GM12878 (cell line): ENCODE data around the gene TTYH1. TPM values are rescaled to one million over a fixed set of nuclear protein-coding genes. Genes with fewer than 3 reads are reported as not detected.

Experiments
- ATAC-seq: fragments of 200-7000 bp; cut with Tn5 transposase; 3 replicates; pipeline ENCODE4 v1.9.1; 2020; ENCODE audit warnings: mild to moderate bottlenecking, moderate library complexity
- BruUV-seq: library from RNA; stranded (reverse); fragments of 400-500 nt; replicated peaks from 2 replicates; lab custom pipeline; 2021; lab: Mats Ljungman, UMichigan
- CTCF ChIA-PET: fragments of 300-600 bp; sonication (Branson Sonifier 250); formaldehyde crosslinking; extraction: SDS; loops from one replicate; lab custom pipeline; 2021; ENCODE audit warnings: inconsistent platforms; lab: Yijun Ruan, JAX
- POLR2A ChIA-PET: fragments of 350-600 bp; formaldehyde crosslinking; extraction: SDS; loops from one replicate; lab custom pipeline; 2021; ENCODE audit warnings: inconsistent platforms; lab: Charles Lee
- RAD21 ChIA-PET: fragments of 300-600 bp; sonication (Branson Sonifier 250); formaldehyde crosslinking; loops from one replicate; lab custom pipeline; 2023; ENCODE audit warnings: antibody characterized with exemption; ENCODE audit not compliant: unreplicated experiment; lab: Charles Lee
- SMC1A ChIA-PET: fragments of 300-600 bp; sonication (Branson Sonifier 250); formaldehyde crosslinking; loops from one replicate; lab custom pipeline; 2023; ENCODE audit not compliant: unreplicated experiment, uncharacterized antibody; lab: Charles Lee
- DNase-seq: peaks from one replicate; pipeline ENCODE4 v3.0.0-alpha.2; 2011; ENCODE audit warnings: low read depth, low spot score
- FAIRE-seq: peaks from 3 replicates; lab custom pipeline; 2011; peaks lifted over from hg19 to GRCh38; lab: Jason Lieb, UNC
- H2AFZ ChIP-seq: 2 replicates; pipeline ENCODE4 v1.6.0; 2011; ENCODE audit warnings: low read depth, low read length, control low read depth; ENCODE audit not compliant: control insufficient read depth
- H3K27ac ChIP-seq: 2 replicates; pipeline ENCODE4 v1.5.1; 2011; ENCODE audit warnings: control low read depth; ENCODE audit not compliant: control insufficient read depth, insufficient read depth
- H3K27me3 ChIP-seq, 2 experiments: replicated peaks in 1 of 2; 2 replicates each; pipeline versions ENCODE4 v1.6.0 to v1.6.1; 2011; ENCODE audit warnings: low read length in 1 of 2; ENCODE audit not compliant: control insufficient read depth in 2 of 2, insufficient read depth in 2 of 2
- H3K36me3 ChIP-seq, 2 experiments: 2 replicates each; pipeline ENCODE4 v1.5.1; 2011; ENCODE audit warnings: low read length in 1 of 2; ENCODE audit not compliant: control insufficient read depth in 2 of 2, insufficient read depth in 2 of 2
- H3K4me1 ChIP-seq: 2 replicates; pipeline ENCODE4 v1.6.1; 2011; ENCODE audit warnings: mild to moderate bottlenecking, low read length, moderate library complexity, mixed read lengths; ENCODE audit not compliant: control insufficient read depth, insufficient read depth
- H3K4me2 ChIP-seq: 2 replicates; pipeline ENCODE4 v1.6.0; 2011; ENCODE audit warnings: control low read depth; ENCODE audit not compliant: control insufficient read depth, insufficient read depth
- H3K4me3 ChIP-seq: fragments of 200-600 bp; sonication (generic); 2 replicates; pipeline ENCODE4 v1.5.1; 2016
- H3K79me2 ChIP-seq: 2 replicates; pipeline ENCODE4 v1.6.0; 2011; ENCODE audit warnings: low read length; ENCODE audit not compliant: control insufficient read depth, insufficient read depth
- H3K9ac ChIP-seq: 2 replicates; pipeline ENCODE4 v1.8.0; 2011; ENCODE audit warnings: low read length, control low read depth, mixed read lengths; ENCODE audit not compliant: control insufficient read depth, insufficient read depth
- H3K9me3 ChIP-seq: replicated peaks from 3 replicates; pipeline ENCODE4 v1.5.1; 2011; ENCODE audit warnings: mild to moderate bottlenecking, low read length; ENCODE audit not compliant: control insufficient read depth, insufficient read depth
- H4K20me1 ChIP-seq: 2 replicates; pipeline ENCODE4 v1.6.0; 2011; ENCODE audit not compliant: control insufficient read depth, insufficient read depth
- POLR2A ChIP-seq: IDR thresholded peaks from 2 replicates; pipeline ENCODE4 v1.6.1; 2011; ENCODE audit warnings: low read depth, mild to moderate bottlenecking, low read length
- RBBP5 ChIP-seq: fragments of 200-600 bp; sonication (generic); conservative IDR thresholded peaks from 2 replicates; pipeline ENCODE4 v1.6.1; 2016
- ZNF217 ChIP-seq: fragments of 450-650 bp; IDR thresholded peaks from 2 replicates; pipeline ENCODE4 v1.6.1; 2017; ENCODE audit warnings: antibody characterized with exemption, mild to moderate bottlenecking
- WGBS: methylation state at CpG from one replicate; pipeline ENCODE4 v1.1.6; 2016; ENCODE audit warnings: low lambda C conversion rate; ENCODE audit not compliant: insufficient replicate concordance, insufficient coverage; ENCODE audit errors: missing lambda C conversion rate; 5-methylcytosine and 5-hydroxymethylcytosine counted together
- in situ Hi-C: fragments of 300-500 bp; cut with MboI; formaldehyde crosslinking; loops from 9 replicates; pipeline ENCODE4 v1.14.3; 2018; ENCODE audit warnings: mixed read lengths
- intact Hi-C: fragments of 100-400 bp; cut with micrococcal nuclease; formaldehyde crosslinking; loops from one replicate; pipeline ENCODE4 v1.14.2; 2022; ENCODE audit not compliant: unreplicated experiment
- polyA plus RNA-seq, 11 experiments: library from polyadenylated mRNA; depleted of rRNA in 4 of 11; unstranded in 6 of 11; stranded (reverse) in 5 of 11; fragments of >200 nt; fragmentation: Nextera tagmentation in 4 of 11; fragmentation: Illumina TruSeq in 1 of 11; extraction: Ambion mirVana in 4 of 11; extraction: Trizol in 1 of 11; gene quantifications; 1 replicate in 1 of 11; 2 replicates in 10 of 11; pipeline versions ENCODE4 v1.2.1 to v1.2.3, GENCODE V29; 2011 to 2016; ENCODE audit warnings: inconsistent platforms in 2 of 11, missing spikeins in 2 of 11, low read depth in 1 of 11
- total RNA-seq, 4 experiments: library from RNA; depleted of rRNA in 3 of 4; stranded (reverse); fragments of >200 nt in 3 of 4; fragmentation: Illumina TruSeq in 1 of 4; extraction: Trizol in 1 of 4; gene quantifications; 2 replicates each; pipeline versions ENCODE4 v1.2.1 to v1.2.3, GENCODE V29; 2013 to 2021
- TF ChIP-seq, protein P1 (sequence below): fragments of 450-650 bp; formaldehyde crosslinking; IDR thresholded peaks from 2 replicates; pipeline ENCODE4 v1.4.0; 2020; ENCODE audit warnings: mild to moderate bottlenecking, moderate library complexity
- TF ChIP-seq, protein P2 (sequence below): IDR thresholded peaks from 2 replicates; pipeline ENCODE4 v1.6.1; 2012; ENCODE audit warnings: low read depth, low read length, improper control_type of control experiment

The TTYH1 gene
- total and polyA plus RNA-seq, 10 of the 15 experiments (the other 5 are each of a cell fraction or from before 2014, with no cell fraction given), result 0.01 to 0.36 (median 0.09) TPM; not detected in 3

DNA sequence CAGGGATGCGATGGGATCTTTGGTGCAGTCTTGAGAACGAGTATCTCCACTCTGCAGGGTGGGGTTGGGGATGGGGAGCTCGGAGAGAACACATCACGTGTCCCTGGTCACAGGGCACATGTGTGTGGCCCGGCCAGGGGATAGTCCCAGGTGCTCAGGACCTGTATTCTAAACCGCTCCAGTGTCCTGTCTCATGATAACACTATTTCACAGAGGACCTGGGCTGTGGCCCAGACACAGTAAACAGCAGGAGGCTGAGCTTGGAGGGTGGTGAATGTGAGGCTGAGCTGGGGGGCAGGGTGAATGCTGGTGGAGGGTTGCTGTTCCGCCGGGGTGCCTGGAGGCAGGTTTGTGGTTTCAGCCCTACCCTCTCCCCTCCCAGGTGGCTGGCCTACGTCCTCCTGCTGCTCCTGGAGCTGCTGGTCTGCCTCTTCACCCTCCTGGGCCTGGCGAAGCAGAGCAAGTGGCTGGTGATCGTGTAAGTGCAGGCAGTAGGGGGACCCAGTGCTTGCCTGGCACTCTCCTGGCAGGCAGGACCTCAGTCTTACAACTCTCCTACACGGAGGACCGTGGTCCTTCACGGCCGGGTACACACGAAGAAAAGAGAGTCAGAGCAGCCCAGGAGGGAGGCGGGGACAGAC, 11.1 kb downstream of the TTYH1 start:
- Histone ChIP-seq H3K79me2 (no peaks in the 10 kb centered on the region), H3K9me3 (no peaks in the 10 kb centered on the region), H4K20me1 (no peaks in the 10 kb centered on the region), H2AFZ (no peak overlapping the region), H3K27me3 (no peaks in the 10 kb centered on the region; a peak in 1 of 4 replicates), H3K4me2 (no peak overlapping the region), H3K4me1 (no peaks in the 10 kb centered on the region), H3K9ac (no peak overlapping the region), H3K36me3 (no peaks in the 10 kb centered on the region), H3K4me3 (no peak overlapping the region), H3K27ac (no peak overlapping the region)
- no TSS peak for BruUV-seq
- ChIA-PET SMC1A (no interaction called here), POLR2A (no interaction called here), RAD21 (no interaction called here), CTCF (no interaction called here)
- in situ Hi-C loops (no loop called here), intact Hi-C loops (no loop called here)
- FAIRE-seq, result no peak
- peak; percentile 24 for ATAC-seq
- TF ChIP-seq, protein P1, sequence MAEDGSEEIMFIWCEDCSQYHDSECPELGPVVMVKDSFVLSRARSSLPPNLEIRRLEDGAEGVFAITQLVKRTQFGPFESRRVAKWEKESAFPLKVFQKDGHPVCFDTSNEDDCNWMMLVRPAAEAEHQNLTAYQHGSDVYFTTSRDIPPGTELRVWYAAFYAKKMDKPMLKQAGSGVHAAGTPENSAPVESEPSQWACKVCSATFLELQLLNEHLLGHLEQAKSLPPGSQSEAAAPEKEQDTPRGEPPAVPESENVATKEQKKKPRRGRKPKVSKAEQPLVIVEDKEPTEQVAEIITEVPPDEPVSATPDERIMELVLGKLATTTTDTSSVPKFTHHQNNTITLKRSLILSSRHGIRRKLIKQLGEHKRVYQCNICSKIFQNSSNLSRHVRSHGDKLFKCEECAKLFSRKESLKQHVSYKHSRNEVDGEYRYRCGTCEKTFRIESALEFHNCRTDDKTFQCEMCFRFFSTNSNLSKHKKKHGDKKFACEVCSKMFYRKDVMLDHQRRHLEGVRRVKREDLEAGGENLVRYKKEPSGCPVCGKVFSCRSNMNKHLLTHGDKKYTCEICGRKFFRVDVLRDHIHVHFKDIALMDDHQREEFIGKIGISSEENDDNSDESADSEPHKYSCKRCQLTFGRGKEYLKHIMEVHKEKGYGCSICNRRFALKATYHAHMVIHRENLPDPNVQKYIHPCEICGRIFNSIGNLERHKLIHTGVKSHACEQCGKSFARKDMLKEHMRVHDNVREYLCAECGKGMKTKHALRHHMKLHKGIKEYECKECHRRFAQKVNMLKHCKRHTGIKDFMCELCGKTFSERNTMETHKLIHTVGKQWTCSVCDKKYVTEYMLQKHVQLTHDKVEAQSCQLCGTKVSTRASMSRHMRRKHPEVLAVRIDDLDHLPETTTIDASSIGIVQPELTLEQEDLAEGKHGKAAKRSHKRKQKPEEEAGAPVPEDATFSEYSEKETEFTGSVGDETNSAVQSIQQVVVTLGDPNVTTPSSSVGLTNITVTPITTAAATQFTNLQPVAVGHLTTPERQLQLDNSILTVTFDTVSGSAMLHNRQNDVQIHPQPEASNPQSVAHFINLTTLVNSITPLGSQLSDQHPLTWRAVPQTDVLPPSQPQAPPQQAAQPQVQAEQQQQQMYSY, result no peak
- TF ChIP-seq, protein P2, sequence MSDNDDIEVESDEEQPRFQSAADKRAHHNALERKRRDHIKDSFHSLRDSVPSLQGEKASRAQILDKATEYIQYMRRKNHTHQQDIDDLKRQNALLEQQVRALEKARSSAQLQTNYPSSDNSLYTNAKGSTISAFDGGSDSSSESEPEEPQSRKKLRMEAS, result no peak
- no peak for TF ChIP-seq RBBP5
- no peak for TF ChIP-seq ZNF217
- no peak for TF ChIP-seq POLR2A
- no peak for DNase-seq
- WGBS, result 20% methylated on average over 17 of the region's 17 CpGs
